ENCODE results near the gene CDIP1.

CDIP1 gene

DNA sequence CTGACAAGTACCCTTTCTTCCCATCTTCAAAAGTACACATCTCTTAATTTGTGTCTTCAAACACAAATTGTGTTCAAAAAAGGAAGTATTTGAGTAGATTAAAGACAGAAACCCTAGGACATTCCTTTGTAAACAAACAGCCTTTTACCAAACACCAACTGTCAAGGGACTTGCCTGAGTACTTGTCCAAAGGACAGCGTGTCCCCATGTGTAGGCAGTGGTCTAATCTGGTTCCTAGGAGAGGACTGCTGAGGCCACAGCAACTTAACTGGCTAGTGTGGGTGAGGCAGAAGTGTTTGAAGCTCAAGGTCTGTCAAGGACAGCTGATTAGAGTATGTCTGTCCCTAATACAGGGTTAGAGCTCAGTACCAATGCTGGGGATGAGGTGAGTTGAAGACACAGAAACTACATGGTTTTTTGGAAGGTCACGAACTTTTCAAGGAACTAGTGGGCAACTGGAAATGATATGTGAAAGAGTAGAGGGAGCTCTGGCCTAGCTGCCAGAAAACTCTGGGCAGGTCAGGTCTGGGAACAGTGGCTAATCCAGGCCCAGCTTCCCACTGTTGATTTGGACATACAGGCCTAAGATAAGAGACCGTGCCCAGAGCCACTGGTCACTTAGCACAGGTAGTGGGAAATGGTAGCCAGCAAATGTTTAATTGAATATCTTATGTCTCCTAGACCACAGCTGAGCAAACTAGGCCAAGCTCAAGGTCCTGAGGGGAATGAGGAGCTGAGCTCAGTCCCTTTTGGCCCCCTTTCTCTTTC lies 52.3 kb downstream of the CDIP1 start:
- no peak for DNase-seq

DNA sequence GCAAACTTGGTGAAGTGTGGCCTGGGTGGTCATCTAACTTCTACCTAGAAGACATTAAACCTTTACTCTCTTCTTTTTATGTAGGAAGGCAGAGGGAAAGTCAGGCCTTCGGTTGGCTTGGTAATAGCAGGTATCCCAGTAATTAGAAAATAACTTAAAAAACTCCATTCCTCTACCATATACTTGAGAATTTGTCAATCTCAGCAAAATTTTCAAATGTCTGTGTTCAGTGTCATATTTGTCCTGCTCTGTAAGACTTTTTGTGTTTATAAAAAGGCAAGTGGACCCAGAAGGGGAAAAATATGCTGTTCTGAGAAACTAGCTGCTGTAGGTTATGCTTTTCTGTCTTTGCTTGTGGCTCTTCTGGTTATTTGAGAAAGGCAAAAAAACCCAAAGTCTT lies 56.6 kb downstream of the CDIP1 start:
- no peak for DNase-seq

DNA sequence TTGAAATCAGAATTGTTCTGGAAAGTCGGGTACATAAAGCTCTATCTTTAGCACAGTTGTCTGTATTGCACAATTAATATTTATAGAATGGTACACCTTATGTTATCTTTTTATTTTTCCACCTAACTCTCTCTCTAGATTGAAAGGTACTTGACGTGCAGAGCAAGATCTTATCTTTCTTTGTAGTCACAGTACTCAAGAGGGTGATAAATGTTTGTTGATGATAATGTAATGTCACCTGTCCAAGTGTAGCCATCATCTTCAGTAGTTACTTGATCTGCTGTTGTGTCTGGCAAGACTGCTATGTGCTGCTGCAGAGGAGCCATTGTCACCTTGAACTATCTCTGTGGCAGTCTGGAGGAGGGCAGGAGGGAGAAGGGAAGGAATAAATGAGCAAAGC lies 57.0 kb downstream of the CDIP1 start:
- no peak for DNase-seq

DNA sequence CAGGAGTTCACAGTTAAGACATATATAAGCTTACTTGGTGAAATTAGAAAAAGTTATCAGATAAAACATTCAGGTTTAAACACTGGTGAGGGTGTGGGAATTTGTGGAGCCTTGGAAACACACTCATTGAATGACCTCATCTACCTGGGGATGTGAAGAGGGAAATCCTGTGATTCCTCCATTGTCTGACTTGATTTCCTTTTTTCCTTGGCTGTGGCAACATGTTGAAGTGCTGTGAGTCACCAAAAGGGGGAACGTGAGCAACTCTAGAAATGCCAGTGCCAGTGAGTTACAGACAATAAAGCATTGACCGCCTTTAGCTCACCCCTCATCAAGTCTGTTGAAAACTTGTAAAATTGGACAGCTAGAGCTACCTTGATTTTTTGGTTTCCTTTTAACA lies 60.6 kb downstream of the CDIP1 start:
- peak; percentile 6 for DNase-seq

DNA sequence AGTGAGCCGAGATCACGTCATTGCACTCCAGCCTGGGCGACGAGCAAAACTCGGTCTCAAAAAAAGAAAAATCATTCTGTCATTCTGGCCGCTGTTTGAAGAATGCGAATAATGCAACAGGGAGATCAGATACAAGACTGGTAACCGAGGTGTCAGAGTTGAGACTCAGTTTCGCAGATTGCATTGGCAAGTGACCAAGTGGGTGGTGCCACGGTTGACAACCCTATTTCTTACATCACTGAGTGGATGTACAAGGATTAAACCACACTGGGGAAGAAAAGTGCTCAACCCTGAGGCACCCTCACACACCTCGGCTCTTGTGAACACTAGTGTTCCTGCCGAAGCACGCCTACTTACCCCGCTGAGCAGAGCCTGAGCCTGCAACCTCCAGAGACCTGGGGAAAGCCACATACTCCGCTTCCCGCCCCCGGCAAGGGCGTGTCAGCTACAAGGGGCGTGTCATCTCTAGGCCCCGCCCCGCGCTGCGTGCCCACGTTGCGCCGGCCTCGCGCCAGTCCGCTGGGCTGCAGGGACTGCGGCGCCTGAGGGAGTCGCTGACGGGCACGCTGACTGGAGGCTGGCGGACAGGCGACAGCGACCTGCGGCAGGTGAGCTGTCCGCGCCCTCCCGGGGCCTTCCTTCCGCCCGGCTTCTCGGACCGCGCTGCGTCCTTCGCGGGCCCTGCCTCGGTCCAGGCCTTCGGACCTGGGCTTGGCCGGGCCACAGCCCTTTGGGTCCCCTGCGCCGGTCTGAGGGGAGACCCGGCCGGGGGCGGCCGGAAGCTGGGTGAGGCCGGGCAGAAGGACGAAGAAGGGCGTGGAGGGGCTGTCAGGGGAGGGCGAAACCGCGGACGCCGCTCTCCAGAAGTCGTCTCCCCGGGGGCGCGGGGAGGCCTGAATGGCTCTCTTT lies 62.4 kb downstream of the CDIP1 start, which contains the start of gene HMOX2:
HMOX2 (plus strand) TSS at position 519 of the 909 bp plus-strand sequence. CDS start 29,127 bp downstream, outside the sequence.
- peak; percentile 87 for DNase-seq

DNA sequence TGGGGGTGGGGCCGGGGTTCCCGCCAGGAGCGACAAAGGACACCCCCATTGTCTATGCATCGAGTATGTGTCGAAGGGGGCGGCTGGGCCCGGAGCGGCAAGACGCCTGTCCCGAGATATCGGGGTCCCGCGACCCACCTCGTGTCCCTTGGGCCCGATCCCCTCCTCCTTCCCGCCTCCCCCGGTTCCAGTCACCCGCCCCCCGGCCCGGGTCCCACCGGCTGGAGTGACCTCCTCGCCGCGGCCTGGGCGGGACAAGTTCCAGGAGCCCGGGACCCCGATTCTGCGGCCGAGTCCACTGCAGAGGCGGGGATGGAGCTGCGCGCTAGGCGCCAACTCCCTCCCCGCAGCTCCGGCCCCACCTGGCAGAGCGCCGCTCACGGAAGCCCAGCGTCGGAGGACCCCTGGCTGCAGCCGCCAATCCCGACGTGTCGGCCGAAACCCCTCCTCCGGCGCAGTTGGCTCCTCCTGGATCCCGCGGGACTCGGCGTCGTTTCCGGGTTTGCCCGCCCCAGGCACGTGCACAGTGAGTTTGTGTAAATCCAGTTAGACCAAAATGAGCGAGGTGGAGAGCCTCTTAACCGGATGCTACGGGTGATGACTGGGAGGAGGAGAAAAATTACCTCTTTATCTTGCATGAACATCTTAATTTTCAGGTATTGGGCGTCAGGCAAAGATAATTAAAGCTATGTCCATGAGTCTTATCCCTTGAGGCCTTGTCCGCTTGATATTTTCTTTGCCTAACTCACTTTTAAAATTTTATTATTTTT lies 64.2 kb downstream of the CDIP1 start, which contains the start of gene NMRAL1:
NMRAL1 (minus strand) TSS at position 434 of the 770 bp plus-strand sequence. CDS start 493 bp downstream, outside the sequence.
- peak; percentile 85 for DNase-seq

DNA sequence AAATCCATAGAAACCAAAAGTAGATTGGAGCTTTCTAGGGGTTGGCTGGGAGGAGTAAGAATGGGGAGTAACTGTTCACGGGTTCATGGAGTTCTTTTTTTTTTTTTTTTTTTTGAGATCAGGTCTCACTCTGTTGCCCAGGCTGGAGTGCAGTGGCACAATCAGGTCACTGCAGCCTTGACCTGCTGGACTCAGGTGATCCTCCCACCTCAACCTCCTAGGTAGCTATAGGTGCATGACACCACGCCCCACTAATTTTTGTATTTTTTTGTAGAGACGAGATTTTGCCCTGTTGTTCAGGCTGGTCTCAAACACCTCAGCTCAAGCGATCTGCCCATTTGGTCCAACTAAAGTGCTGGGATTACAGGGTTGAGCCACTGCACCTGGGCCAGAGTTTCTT lies 65.7 kb downstream of the CDIP1 start:
- DNase-seq, result no peak

DNA sequence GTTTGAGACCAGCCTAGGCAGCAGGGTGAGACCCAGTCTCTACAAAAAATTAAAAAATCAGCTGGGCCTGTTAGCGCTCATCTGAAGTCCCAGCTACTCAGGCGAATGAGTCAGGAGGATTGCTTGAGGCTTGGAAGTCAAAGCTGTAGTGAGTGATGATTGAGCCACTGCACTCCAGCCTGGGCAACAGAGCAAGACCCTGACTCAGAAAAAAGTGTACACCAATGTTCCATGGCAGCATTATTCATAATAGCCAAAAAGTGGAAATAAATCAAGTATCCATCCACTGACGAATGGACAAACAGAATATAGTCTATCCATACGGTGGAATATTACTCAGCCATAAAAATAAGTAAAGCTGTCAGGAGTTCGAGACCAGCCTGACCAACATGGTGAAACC lies 66.7 kb downstream of the CDIP1 start:
- no peak for DNase-seq

DNA sequence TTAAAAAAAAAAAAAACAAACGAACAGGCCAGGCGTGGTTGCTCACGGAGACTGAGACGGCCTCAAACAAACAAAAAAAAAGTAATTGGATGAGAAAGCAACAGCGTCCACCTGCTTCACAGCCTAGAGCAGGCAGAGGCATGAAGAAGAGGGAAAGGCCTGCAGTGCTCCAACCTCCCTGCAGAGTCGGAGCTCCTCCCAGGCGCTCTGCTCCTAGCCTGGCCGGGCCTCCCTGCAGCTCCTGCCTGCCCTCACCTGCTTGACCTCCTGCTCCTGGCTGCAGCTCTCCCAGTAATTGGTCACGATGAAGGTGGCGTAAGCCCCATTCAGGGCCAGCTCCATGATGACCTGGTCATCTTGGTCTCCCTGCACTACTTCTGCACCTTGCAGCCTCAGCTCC lies 69.6 kb downstream of the CDIP1 start:
- DNase-seq, result no peak

DNA sequence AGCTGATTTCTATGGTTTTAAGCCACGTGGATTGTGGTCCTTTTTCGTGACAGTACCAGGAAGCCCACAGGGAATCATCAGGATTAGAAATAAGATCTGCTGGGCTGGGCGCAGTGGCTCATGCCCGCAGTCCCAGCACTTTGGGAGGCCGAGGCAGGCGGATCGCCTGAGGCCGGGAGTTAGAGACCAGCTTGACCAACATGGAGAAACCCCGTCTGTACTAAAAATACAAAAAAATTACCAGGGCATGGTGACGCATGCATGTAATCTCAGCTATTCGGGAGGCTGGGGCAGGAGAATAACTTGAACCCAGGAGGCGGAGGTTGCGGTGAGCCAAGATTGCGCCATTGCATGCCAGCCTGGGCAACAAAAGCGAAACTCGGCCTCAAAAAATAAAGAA lies 70.7 kb downstream of the CDIP1 start:
- no peak for DNase-seq

DNA sequence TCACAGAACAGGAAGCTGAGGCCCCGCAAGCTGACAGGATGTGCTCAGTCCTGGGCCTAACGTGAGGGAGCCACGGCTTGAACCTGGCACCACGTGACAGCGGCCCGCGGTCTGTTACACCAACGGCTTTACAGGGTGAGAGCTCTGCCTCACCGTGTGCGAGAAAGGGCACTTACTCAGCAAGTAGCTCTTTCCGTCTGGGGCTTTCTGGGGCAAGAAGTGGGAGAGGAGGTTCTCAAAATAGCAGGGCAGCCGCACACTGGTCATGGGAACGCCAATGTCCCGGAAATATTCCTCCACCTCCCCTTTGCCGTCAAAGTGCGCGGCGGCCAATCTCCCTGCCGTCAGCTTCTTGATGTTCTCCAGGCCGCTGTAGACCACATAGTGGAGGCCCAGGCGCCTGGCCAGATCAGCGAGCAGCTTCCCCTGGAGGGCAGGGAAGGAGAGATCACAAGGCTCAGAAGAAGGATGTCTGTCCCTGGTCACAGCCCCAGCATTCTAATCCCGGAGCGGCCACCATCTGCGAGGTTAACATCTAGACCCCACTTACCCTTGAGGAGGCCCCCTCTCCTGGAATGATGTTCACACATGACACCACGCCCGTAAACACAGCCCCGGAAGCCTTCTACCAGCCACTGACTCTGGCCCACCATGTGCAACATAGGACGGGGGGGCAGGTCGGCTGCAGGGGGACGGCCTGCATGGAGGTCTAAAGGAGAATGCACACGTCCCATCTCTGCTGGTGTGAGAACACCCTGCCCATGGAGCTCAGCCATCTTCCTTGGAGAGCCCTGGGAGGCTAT lies 72.4 kb downstream of the CDIP1 start:
- DNase-seq, result peak; percentile 25

DNA sequence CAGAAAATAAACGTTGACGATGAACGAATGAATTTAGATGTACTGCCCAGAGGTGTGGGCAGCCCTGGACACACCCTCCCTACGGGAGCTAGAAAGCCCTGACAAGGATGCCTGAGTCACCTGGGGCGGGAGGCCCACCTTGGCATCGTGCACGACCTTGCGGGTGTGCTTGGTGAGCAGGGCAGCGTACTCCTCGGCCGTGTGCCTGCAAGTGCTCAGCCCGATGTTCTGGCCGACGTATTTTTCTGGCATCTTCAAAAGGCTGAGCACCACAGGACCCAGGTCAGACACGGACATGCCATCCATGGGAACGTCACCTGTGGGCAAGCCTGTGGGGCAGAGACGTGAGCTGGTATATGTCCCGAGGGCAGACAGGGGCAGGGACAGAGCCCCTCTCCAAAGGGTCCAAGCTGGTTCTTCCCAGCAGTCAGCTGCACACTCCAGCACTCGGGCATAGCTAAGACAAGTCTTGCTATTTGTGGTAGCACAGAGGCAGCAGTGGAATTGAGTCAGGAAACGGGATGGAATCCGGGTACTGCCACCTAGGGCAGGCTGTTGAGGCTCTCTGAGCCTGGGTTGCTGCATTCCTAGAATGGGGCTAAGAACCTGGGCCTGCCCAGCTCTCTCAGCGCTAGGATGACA lies 74.9 kb downstream of the CDIP1 start:
- no peak for DNase-seq

DNA sequence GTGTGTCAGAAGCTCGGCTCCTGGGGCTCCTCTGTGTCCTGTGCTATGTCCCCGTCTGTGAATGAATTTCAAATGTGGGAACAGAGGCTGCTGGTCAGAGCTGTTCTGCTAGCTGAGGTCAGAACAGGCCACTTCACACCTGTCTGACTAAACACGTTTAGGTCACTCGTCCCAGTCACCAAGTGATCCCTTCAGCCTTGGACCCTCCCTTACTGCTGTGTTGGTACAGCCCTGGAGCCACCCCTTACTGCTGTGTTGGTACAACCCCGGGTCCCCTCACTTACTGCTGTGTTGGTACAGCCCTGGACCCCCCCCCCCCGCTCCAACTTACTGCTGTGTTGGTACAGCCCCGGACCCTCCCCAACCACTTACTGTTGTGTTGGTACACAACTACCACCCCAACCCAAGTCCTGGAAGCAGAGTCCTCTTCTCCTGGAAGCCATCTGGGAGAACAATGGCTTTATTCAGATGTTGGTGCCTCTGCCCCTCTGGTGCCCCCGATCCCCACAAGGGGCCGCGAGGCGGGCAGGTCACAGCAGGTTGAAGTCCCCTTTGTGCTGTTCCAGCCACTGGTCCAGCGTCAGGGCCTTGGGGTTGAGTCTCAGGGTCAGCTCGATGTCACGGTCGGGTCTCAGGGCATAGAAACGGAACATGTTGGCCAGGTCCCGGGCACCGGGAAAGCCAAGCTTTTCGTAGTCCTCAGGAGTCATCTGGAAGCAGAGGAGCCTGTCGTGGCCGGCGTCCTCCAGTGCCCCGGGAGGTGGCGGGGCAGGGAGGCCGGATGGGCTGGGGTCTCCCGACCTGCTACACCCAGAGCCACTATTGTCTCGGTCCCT lies 77.1 kb downstream of the CDIP1 start:
- no peak for DNase-seq

DNA sequence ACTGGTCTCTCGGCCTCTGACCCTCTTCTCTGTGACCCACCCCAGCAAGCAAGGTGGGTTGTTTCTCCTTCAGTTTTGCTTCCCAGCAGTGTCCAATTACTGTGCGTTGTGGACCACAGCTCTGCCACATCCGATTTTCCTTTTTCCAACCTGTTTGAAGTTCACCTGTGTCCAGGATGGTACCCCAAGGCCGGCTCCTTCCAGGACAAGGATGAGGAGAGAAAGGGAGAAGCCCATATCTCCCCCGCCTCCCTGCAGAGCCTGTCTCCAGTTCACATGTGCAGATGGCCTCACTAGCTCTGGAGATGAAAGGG lies 77.7 kb downstream of the CDIP1 start:
- no peak for DNase-seq
